H1 (cell line): Measurements from ENCODE around the gene C1orf21.

Source experiments
- EP300 ChIP-seq, 2 experiments: IDR thresholded peaks; 1 replicate in 1 of 2; 2 replicates in 1 of 2; pipeline ENCODE4 v1.6.1; 2011 to 2012; ENCODE audit warnings: low read depth in 2 of 2, low read length in 2 of 2, mild to moderate bottlenecking in 2 of 2, borderline replicate concordance in 1 of 2, inconsistent platforms in 1 of 2, moderate library complexity in 1 of 2
- GTF2F1 ChIP-seq: IDR thresholded peaks from 2 replicates; pipeline ENCODE4 v1.6.1; 2012; ENCODE audit warnings: low read depth, low read length, improper control_type of control experiment, borderline replicate concordance
- HDAC2 ChIP-seq, 2 experiments: fragments of 300-600 bp in 1 of 2; sonication (generic) in 1 of 2; IDR thresholded peaks; 2 replicates each; pipeline ENCODE4 v1.6.1; 2011 to 2012; ENCODE audit warnings: low read depth in 2 of 2, low read length in 2 of 2, mild to moderate bottlenecking in 2 of 2, moderate library complexity in 2 of 2, borderline replicate concordance in 1 of 2, inconsistent platforms in 1 of 2
- NRF1 ChIP-seq: IDR thresholded peaks from 2 replicates; pipeline ENCODE4 v1.6.1; 2011; ENCODE audit warnings: mild to moderate bottlenecking, low read depth, low read length, improper control_type of control experiment
- POLR2A ChIP-seq, 2 experiments: IDR thresholded peaks; 1 replicate in 1 of 2; 2 replicates in 1 of 2; pipeline ENCODE4 v1.6.1; 2011; ENCODE audit warnings: low read depth in 2 of 2, low read length in 2 of 2, mild to moderate bottlenecking in 2 of 2; ENCODE audit errors: control extremely low read depth in 1 of 2
- SAP30 ChIP-seq: fragments of 300-600 bp; sonication (generic); IDR thresholded peaks from 2 replicates; pipeline ENCODE4 v1.7.1; 2012; ENCODE audit warnings: low read length, moderate library complexity, mild to moderate bottlenecking, inconsistent platforms; ENCODE audit not compliant: insufficient read depth, insufficient replicate concordance
- SUZ12 ChIP-seq: fragments of 200-600 bp; sonication (generic); IDR thresholded peaks from 2 replicates; pipeline ENCODE4 v1.6.1; 2012; ENCODE audit warnings: mild to moderate bottlenecking, inconsistent platforms, low read length, moderate library complexity, mixed read lengths
- TF ChIP-seq, protein P1 (sequence below), 3 experiments: IDR thresholded peaks; 1 replicate in 2 of 3; 2 replicates in 1 of 3; pipeline versions ENCODE4 v1.5.1 to v1.6.1; 2011; ENCODE audit warnings: low read length in 3 of 3, mild to moderate bottlenecking in 3 of 3, inconsistent platforms in 2 of 3, low read depth in 1 of 3, moderate library complexity in 1 of 3; ENCODE audit not compliant: insufficient read depth in 1 of 3; ENCODE audit errors: control extremely low read depth in 1 of 3
- TF ChIP-seq, protein P2 (sequence below): IDR thresholded peaks from 2 replicates; pipeline ENCODE4 v1.6.1; 2012; ENCODE audit warnings: low read length, inconsistent platforms
- TF ChIP-seq, protein P3 (sequence below): IDR thresholded peaks from 2 replicates; pipeline ENCODE4 v1.6.1; 2011; ENCODE audit warnings: low read length, improper control_type of control experiment

DNA sequence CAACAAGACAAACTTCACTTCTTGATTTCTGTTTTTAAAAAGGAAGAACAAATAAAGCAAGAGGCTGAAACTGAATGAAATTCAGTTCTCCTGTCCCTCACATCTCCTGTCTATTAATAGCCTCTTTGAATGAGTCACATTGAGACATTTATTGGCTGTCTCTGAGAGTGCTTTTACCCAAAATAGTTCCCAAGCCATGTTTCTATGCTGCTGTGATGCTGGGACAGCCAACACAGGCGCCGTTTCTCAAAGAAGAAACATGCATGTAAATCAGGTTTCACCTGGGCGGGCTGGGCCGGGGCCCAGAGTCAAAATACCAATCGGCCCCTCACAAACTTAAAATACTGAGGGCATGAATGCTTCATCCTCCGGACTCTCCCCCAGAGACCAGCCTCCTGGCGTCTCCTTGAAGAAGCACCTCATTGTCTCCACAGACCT lies 262.6 kb downstream of the C1orf21 start:
- TF ChIP-seq, protein P1, sequence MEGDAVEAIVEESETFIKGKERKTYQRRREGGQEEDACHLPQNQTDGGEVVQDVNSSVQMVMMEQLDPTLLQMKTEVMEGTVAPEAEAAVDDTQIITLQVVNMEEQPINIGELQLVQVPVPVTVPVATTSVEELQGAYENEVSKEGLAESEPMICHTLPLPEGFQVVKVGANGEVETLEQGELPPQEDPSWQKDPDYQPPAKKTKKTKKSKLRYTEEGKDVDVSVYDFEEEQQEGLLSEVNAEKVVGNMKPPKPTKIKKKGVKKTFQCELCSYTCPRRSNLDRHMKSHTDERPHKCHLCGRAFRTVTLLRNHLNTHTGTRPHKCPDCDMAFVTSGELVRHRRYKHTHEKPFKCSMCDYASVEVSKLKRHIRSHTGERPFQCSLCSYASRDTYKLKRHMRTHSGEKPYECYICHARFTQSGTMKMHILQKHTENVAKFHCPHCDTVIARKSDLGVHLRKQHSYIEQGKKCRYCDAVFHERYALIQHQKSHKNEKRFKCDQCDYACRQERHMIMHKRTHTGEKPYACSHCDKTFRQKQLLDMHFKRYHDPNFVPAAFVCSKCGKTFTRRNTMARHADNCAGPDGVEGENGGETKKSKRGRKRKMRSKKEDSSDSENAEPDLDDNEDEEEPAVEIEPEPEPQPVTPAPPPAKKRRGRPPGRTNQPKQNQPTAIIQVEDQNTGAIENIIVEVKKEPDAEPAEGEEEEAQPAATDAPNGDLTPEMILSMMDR (IDR thresholded peaks at IDR 0.05; ENCODE audit: control extremely low read depth in 1 of 3, insufficient read depth in 1 of 3, low read depth in 1 of 3, low read length in 3 of 3): no peak
- no peak for TF ChIP-seq EP300 (IDR thresholded peaks at IDR 0.05; ENCODE audit: borderline replicate concordance in 1 of 2, low read depth in 2 of 2, low read length in 2 of 2)
- TF ChIP-seq NRF1: no peak
- TF ChIP-seq, protein P2, sequence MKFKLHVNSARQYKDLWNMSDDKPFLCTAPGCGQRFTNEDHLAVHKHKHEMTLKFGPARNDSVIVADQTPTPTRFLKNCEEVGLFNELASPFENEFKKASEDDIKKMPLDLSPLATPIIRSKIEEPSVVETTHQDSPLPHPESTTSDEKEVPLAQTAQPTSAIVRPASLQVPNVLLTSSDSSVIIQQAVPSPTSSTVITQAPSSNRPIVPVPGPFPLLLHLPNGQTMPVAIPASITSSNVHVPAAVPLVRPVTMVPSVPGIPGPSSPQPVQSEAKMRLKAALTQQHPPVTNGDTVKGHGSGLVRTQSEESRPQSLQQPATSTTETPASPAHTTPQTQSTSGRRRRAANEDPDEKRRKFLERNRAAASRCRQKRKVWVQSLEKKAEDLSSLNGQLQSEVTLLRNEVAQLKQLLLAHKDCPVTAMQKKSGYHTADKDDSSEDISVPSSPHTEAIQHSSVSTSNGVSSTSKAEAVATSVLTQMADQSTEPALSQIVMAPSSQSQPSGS: no peak
- TF ChIP-seq HDAC2 (IDR thresholded peaks at IDR 0.05; ENCODE audit: borderline replicate concordance in 1 of 2, low read depth in 2 of 2, low read length in 2 of 2): no peak
- no peak for TF ChIP-seq SUZ12
- TF ChIP-seq SAP30: no peak
- TF ChIP-seq POLR2A (IDR thresholded peaks at IDR 0.05; ENCODE audit: control extremely low read depth in 1 of 2, low read depth in 2 of 2, low read length in 2 of 2): no peak
- TF ChIP-seq, protein P3, sequence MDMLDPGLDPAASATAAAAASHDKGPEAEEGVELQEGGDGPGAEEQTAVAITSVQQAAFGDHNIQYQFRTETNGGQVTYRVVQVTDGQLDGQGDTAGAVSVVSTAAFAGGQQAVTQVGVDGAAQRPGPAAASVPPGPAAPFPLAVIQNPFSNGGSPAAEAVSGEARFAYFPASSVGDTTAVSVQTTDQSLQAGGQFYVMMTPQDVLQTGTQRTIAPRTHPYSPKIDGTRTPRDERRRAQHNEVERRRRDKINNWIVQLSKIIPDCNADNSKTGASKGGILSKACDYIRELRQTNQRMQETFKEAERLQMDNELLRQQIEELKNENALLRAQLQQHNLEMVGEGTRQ: no peak
- TF ChIP-seq GTF2F1: no peak
